ENCODE results near the gene SDR42E2. TPM values are rescaled to one million over a fixed set of nuclear protein-coding genes. Genes with fewer than 3 reads are reported as not detected.

Gene SDR42E2
- total and polyA plus RNA-seq, 2 donors (not counting 3 experiments of a cell fraction or from before 2014, with no cell fraction given) = 0.03 to 0.13 TPM

- CTCF ChIA-PET = interaction anchor here (0.8 to 3.0 kb wide), 6 partner anchors 13 to 241 kb away, joined by 3 to 16 read pairs (median 7); partner anchors contain the start of genes EEF2K and POLR3E
- Histone ChIP-seq H3K4me3 (replicated peaks in 1 of 3; ENCODE audit: insufficient read depth in 1 of 3, low read depth in 1 of 3, low read length in 3 of 3) (peak overlapping the region; percentile 3 to 80 (median 10)), H3K36me3 (ENCODE audit: control insufficient read depth in 2 of 2, extremely low read depth in 1 of 2, insufficient read depth in 2 of 2, low read length in 2 of 2) (no peaks in the 10 kb centered on the region), H4K20me1 (replicated peaks; ENCODE audit: control insufficient read depth, extremely low read depth, insufficient read depth, low read length) (no peaks in the 10 kb centered on the region), H2AFZ (ENCODE audit: low read depth, low read length) (no peak overlapping the region), H3K9me1 (replicated peaks; ENCODE audit: control insufficient read depth, extremely low read depth, insufficient read depth, low read length) (no peaks in the 10 kb centered on the region), H3K4me2 (ENCODE audit: insufficient read depth, low read length) (peak overlapping the region; percentile 96), H3K79me2 (ENCODE audit: control insufficient read depth, insufficient read depth, low read length) (no peaks in the 10 kb centered on the region), H3K9me3 (replicated peaks; ENCODE audit: control insufficient read depth, insufficient read depth, low read length) (no peaks in the 10 kb centered on the region), H3K27me3 (ENCODE audit: control insufficient read depth in 2 of 2, insufficient read depth in 2 of 2, low read length in 2 of 2) (no peaks in the 10 kb centered on the region), H3K27ac (ENCODE audit: insufficient read depth, low read depth, low read length) (peak overlapping the region; percentile 99), H3K4me1 (ENCODE audit: control insufficient read depth, extremely low read depth, insufficient read depth, low read length) (peaks cover 45% of the 10 kb centered on the region), H3K9ac (replicated peaks; ENCODE audit: extremely low read depth, insufficient read depth, low read length) (peak overlapping the region; percentile 96)
- DNase-seq (ENCODE audit: low read depth, low spot score) (peak; percentile 99), FAIRE-seq (peak; percentile 98)
- TF ChIP-seq JUN (IDR thresholded peaks at IDR 0.05; ENCODE audit: borderline replicate concordance, insufficient read depth, insufficient read length, low read depth) (peak; percentile 12), POLR2A (IDR thresholded peaks at IDR 0.05; ENCODE audit: low read depth, low read length) (peak; percentile 71), GATA2 (IDR thresholded peaks at IDR 0.05; ENCODE audit: insufficient read depth, insufficient read length, low read depth, low read length) (peak; percentile 91), EZH2 (IDR thresholded peaks at IDR 0.05; ENCODE audit: borderline replicate concordance, low read depth, low read length, severe bottlenecking) (no peak), FOS (IDR thresholded peaks at IDR 0.05; ENCODE audit: borderline replicate concordance, insufficient read depth, low read length) (peak; percentile 36), POLR2AphosphoS5 (IDR thresholded peaks at IDR 0.05; ENCODE audit: insufficient read depth, low read depth, low read length) (peak; percentile 70), MYC (IDR thresholded peaks at IDR 0.05; ENCODE audit: low read depth, low read length) (peak; percentile 73)
- TF ChIP-seq, protein P1, sequence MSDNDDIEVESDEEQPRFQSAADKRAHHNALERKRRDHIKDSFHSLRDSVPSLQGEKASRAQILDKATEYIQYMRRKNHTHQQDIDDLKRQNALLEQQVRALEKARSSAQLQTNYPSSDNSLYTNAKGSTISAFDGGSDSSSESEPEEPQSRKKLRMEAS (IDR thresholded peaks at IDR 0.05; ENCODE audit: insufficient read depth, insufficient read length) = peak; percentile 96
- TF ChIP-seq, protein P2, sequence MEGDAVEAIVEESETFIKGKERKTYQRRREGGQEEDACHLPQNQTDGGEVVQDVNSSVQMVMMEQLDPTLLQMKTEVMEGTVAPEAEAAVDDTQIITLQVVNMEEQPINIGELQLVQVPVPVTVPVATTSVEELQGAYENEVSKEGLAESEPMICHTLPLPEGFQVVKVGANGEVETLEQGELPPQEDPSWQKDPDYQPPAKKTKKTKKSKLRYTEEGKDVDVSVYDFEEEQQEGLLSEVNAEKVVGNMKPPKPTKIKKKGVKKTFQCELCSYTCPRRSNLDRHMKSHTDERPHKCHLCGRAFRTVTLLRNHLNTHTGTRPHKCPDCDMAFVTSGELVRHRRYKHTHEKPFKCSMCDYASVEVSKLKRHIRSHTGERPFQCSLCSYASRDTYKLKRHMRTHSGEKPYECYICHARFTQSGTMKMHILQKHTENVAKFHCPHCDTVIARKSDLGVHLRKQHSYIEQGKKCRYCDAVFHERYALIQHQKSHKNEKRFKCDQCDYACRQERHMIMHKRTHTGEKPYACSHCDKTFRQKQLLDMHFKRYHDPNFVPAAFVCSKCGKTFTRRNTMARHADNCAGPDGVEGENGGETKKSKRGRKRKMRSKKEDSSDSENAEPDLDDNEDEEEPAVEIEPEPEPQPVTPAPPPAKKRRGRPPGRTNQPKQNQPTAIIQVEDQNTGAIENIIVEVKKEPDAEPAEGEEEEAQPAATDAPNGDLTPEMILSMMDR (IDR thresholded peaks at IDR 0.05; ENCODE audit: extremely low read depth in 1 of 2, insufficient read depth in 1 of 2, low read depth in 1 of 2, low read length in 2 of 2) = no peak
- dilution Hi-C loops (cut with MboI; ENCODE audit: extremely low pct_ligation_motif_present, low sequenced_read_pairs) (no loop called here), intact Hi-C loops (cut with micrococcal nuclease) (loop anchor here (1.0 to 5.0 kb wide), 3 partner anchors 166 to 1290 kb away; partner anchors contain the start of genes DCUN1D3 and LYRM1)
- POLR2A ChIA-PET = interaction anchor here (0.5 to 1.3 kb wide), 4 partner anchors 14 to 204 kb away, joined by 3 to 8 read pairs (median 4); partner anchors contain the start of gene EEF2K
- BruUV-seq (replicated peaks) = no TSS peak
These were observed 30.2 kb downstream of the SDR42E2 start for GRCh38 chr16:22192261-22193062.
